Endothelial cell of umbilical vein (primary cell): ENCODE results near the gene PTPRU. TPM values are rescaled to one million over a fixed set of nuclear protein-coding genes. Genes with fewer than 3 reads are reported as not detected.

Experiments
- BruUV-seq: library from RNA; stranded (reverse); fragments of 400-500 nt; replicated peaks from 2 replicates; lab custom pipeline; 2021; lab: Mats Ljungman, UMichigan
- CTCF ChIA-PET: fragments of 300-600, 350-600 bp; sonication (Branson Sonifier 250); formaldehyde crosslinking; loops from one replicate; lab custom pipeline; 2021; ENCODE audit warnings: antibody characterized with exemption, inconsistent platforms; lab: Charles Lee
- POLR2A ChIA-PET: fragments of 300-600, 350-600 bp; sonication (Branson Sonifier 250); formaldehyde crosslinking; loops from one replicate; lab custom pipeline; 2021; ENCODE audit warnings: antibody characterized with exemption, inconsistent platforms; lab: Charles Lee
- DNase-seq: peaks from one replicate; pipeline ENCODE4 v3.0.0-alpha.2; 2011; ENCODE audit warnings: low read depth, low spot score
- FAIRE-seq: peaks from 2 replicates; lab custom pipeline; 2011; peaks lifted over from hg19 to GRCh38; lab: Jason Lieb, UNC
- H2AFZ ChIP-seq: 2 replicates; pipeline ENCODE4 v1.6.0; 2012; ENCODE audit warnings: low read depth, low read length, control low read depth, inconsistent platforms
- H3K27ac ChIP-seq: 2 replicates; pipeline ENCODE4 v1.5.1; 2011; ENCODE audit warnings: low read depth, mild to moderate bottlenecking, control low read depth, low read length, moderate library complexity; ENCODE audit not compliant: insufficient read depth
- H3K27me3 ChIP-seq, 2 experiments: 2 replicates each; pipeline versions ENCODE4 v1.6.0 to v1.6.1; 2011; ENCODE audit warnings: low read length in 2 of 2, mixed read lengths in 1 of 2; ENCODE audit not compliant: control insufficient read depth in 2 of 2, insufficient read depth in 2 of 2
- H3K36me3 ChIP-seq, 2 experiments: 2 replicates in 1 of 2; 3 replicates in 1 of 2; pipeline ENCODE4 v1.5.1; 2011; ENCODE audit warnings: low read length in 2 of 2, mild to moderate bottlenecking in 1 of 2, moderate library complexity in 1 of 2; ENCODE audit not compliant: control insufficient read depth in 2 of 2, insufficient read depth in 2 of 2; ENCODE audit errors: extremely low read depth in 1 of 2
- H3K4me1 ChIP-seq: 3 replicates; pipeline ENCODE4 v1.5.1; 2011; ENCODE audit warnings: mild to moderate bottlenecking, low read length; ENCODE audit not compliant: control insufficient read depth, insufficient read depth; ENCODE audit errors: extremely low read depth
- H3K4me2 ChIP-seq: 2 replicates; pipeline ENCODE4 v1.6.1; 2011; ENCODE audit warnings: low read length, control low read depth, mixed read lengths; ENCODE audit not compliant: insufficient read depth
- H3K4me3 ChIP-seq, 3 experiments: fragments of 200-600 bp in 1 of 3; sonication (generic), shearing (Covaris generic) in 1 of 3; replicated peaks in 1 of 3; 2 replicates each; pipeline ENCODE4 v1.5.1; 2011 to 2016; ENCODE audit warnings: control low read depth in 3 of 3, low read length in 3 of 3, mild to moderate bottlenecking in 2 of 3, inconsistent platforms in 1 of 3, low read depth in 1 of 3, moderate library complexity in 1 of 3; ENCODE audit not compliant: insufficient read depth in 1 of 3
- H3K79me2 ChIP-seq: 2 replicates; pipeline ENCODE4 v1.6.0; 2012; ENCODE audit warnings: low read length, inconsistent platforms; ENCODE audit not compliant: control insufficient read depth, insufficient read depth
- H3K9ac ChIP-seq: replicated peaks from 2 replicates; pipeline ENCODE3; 2011; ENCODE audit warnings: low read length, control low read depth; ENCODE audit not compliant: insufficient read depth; ENCODE audit errors: extremely low read depth
- H3K9me1 ChIP-seq: replicated peaks from 3 replicates; pipeline ENCODE4 v1.6.0; 2011; ENCODE audit warnings: mild to moderate bottlenecking, low read length; ENCODE audit not compliant: control insufficient read depth, insufficient read depth; ENCODE audit errors: extremely low read depth
- H3K9me3 ChIP-seq: replicated peaks from 2 replicates; pipeline ENCODE4 v1.5.1; 2012; ENCODE audit warnings: low read length, inconsistent platforms; ENCODE audit not compliant: control insufficient read depth, insufficient read depth
- H4K20me1 ChIP-seq: replicated peaks from 2 replicates; pipeline ENCODE3; 2011; ENCODE audit warnings: mild to moderate bottlenecking, low read length; ENCODE audit not compliant: control insufficient read depth, insufficient read depth; ENCODE audit errors: extremely low read depth
- CTCF ChIP-seq, 2 donors: IDR thresholded peaks; 1 replicate in 1 of 2; 2 replicates in 1 of 2; pipeline ENCODE4 v1.5.1; 2011; ENCODE audit warnings: low read length in 2 of 2, mild to moderate bottlenecking in 2 of 2, moderate library complexity in 2 of 2, control low read depth in 1 of 2, inconsistent platforms in 1 of 2, low read depth in 1 of 2; ENCODE audit not compliant: insufficient read depth in 1 of 2; ENCODE audit errors: extremely low read depth in 1 of 2
- EZH2 ChIP-seq: IDR thresholded peaks from 2 replicates; pipeline ENCODE4 v1.6.1; 2012; ENCODE audit warnings: borderline replicate concordance, low read depth, mild to moderate bottlenecking, moderate library complexity, low read length, inconsistent platforms; ENCODE audit not compliant: severe bottlenecking
- FOS ChIP-seq: IDR thresholded peaks from 2 replicates; pipeline ENCODE4 v1.6.1; 2011; ENCODE audit warnings: mild to moderate bottlenecking, low read length, moderate library complexity, borderline replicate concordance; ENCODE audit not compliant: insufficient read depth
- GATA2 ChIP-seq: IDR thresholded peaks from 2 replicates; pipeline ENCODE4 v1.7.0; 2011; ENCODE audit warnings: low read depth, mild to moderate bottlenecking, moderate library complexity, mixed read lengths, low read length; ENCODE audit not compliant: insufficient read length, insufficient read depth
- JUN ChIP-seq: IDR thresholded peaks from 2 replicates; pipeline ENCODE4 v1.6.1; 2011; ENCODE audit warnings: borderline replicate concordance, low read depth; ENCODE audit not compliant: insufficient read length, insufficient read depth
- MAX ChIP-seq: IDR thresholded peaks from 2 replicates; pipeline ENCODE4 v1.6.1; 2011; ENCODE audit not compliant: insufficient read depth, insufficient read length
- MYC ChIP-seq: IDR thresholded peaks from one replicate; pipeline ENCODE4 v1.6.1; 2011; ENCODE audit warnings: mild to moderate bottlenecking, low read depth, low read length
- POLR2AphosphoS5 ChIP-seq: IDR thresholded peaks from 2 replicates; pipeline ENCODE4 v1.6.1; 2012; ENCODE audit warnings: low read depth, mild to moderate bottlenecking, control low read depth, low read length, moderate library complexity; ENCODE audit not compliant: insufficient read depth
- dilution Hi-C: fragments of 300-500 bp; cut with MboI; formaldehyde crosslinking; loops from one replicate; pipeline ENCODE4 v1.15.0; 2019; ENCODE audit warnings: low sequenced_read_pairs; ENCODE audit not compliant: extremely low pct_ligation_motif_present
- intact Hi-C: fragments of 100-400 bp; cut with micrococcal nuclease; formaldehyde crosslinking; loops from one replicate; pipeline ENCODE4 v1.10.0; 2022
- polyA plus RNA-seq, 4 experiments: library from polyadenylated mRNA; depleted of rRNA in 3 of 4; stranded (reverse) in 3 of 4; unstranded in 1 of 4; fragments of >200 nt; gene quantifications; 2 replicates each; pipeline versions ENCODE4 v1.2.1 to v1.2.3, GENCODE V29; 2011 to 2012; ENCODE audit warnings: missing spikeins in 1 of 4
- total RNA-seq: library from RNA; stranded (reverse); gene quantifications from 2 replicates; pipeline ENCODE4 v1.2.3, GENCODE V29; 2021

The PTPRU gene
- total and polyA plus RNA-seq, 2 donors (not counting 3 experiments of a cell fraction or from before 2014, with no cell fraction given): 0.58 to 2.6 TPM

DNA sequence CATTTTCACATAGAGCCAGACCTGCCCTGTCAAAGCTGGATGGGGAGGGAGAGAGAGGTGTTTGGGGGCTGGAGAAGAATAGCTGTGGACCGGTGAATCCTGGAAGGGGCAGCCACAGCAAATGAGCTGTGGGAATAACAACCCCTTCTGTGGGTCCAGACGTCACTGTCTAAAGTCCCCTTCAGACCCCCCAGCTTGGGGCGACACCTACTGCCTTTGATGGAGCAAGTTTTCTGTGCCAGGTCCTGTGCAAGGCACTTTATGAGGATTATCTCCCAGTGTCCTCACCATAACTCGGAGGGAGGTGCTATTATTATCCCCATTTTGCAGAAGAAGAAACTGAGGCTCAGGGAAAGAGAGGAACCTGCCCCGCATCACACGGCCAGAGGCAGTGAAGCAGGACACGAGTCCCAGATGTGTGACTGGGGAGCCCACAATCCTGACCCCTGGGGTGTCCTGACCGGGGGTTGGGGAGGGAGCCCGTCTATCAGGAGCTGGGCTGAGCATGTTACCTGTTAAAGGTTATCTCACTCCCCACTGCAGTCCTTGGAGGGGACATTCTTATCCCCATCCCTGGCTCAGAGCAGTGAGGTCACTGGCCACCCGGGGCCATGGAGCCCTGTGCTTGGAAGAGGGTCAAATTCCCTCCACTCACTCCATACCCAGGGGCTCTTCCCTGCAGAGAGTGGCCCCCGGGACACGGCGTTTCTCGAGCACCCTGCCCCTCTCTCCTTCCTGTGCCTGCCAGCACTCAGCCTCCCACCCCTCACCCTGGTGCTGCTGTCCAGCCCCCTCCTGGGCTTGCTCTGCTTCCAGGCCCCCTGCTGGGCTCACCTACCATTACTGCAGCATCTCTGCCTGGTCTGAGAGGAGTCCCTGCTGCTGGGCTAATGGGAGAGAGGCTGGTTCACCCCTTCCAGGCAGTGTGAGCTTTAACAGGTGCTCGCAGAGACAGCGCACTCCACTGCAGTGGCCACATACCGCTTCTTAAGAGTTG, 132.9 kb downstream of the PTPRU start:
- intact Hi-C loops: no loop called here
- POLR2A ChIA-PET: no interaction called here
- H3K9me3 ChIP-seq: no peaks in the 10 kb centered on the region
- TF ChIP-seq FOS: no peak
- TF ChIP-seq GATA2: no peak
- TF ChIP-seq POLR2AphosphoS5: no peak
- no peak for TF ChIP-seq CTCF (IDR thresholded peaks at IDR 0.05; ENCODE audit: extremely low read depth in 1 of 2, insufficient read depth in 1 of 2, low read depth in 1 of 2, low read length in 2 of 2)
- no peak for TF ChIP-seq MAX
- TF ChIP-seq MYC: no peak
- no peak for TF ChIP-seq EZH2
- TF ChIP-seq JUN: no peak
- no TSS peak for BruUV-seq
- no peaks in the 10 kb centered on the region for H3K27me3 ChIP-seq
- CTCF ChIA-PET: interaction anchor here (0.5 kb wide), 1 partner anchor 28 kb away, joined by 3 read pairs; no protein-coding TSS in a partner anchor
- dilution Hi-C loops: no loop called here
- H3K79me2 ChIP-seq: no peaks in the 10 kb centered on the region
- H2AFZ ChIP-seq: no peak overlapping the region
- no peak overlapping the region for H3K4me3 ChIP-seq
- FAIRE-seq (no peak), DNase-seq (no peak)
- H3K9ac ChIP-seq: no peak overlapping the region
- no peak overlapping the region for H3K4me2 ChIP-seq
- no peaks in the 10 kb centered on the region for H3K36me3 ChIP-seq
- H3K4me1 ChIP-seq: no peaks in the 10 kb centered on the region
- no peaks in the 10 kb centered on the region for H3K9me1 ChIP-seq
- H4K20me1 ChIP-seq: no peaks in the 10 kb centered on the region
- no peak overlapping the region for H3K27ac ChIP-seq
